Daoy (cell line): ENCODE measurements around the gene LYPD1. TPM values are rescaled to one million over a fixed set of nuclear protein-coding genes. Genes with fewer than 3 reads are reported as not detected.
A peak's percentile ranks its signal among the peaks of the same experiment; 100 is the strongest.
"Not testable (repeated sequence)": the region's sequence is repeated elsewhere in the genome, so short reads cannot be mapped to it uniquely, and the experiment has no call there.

Source experiments
- DNase-seq: peaks from one replicate; pipeline ENCODE4 v3.0.0-alpha.2; 2015; ENCODE audit warnings: low read depth
- total RNA-seq: library from RNA; depleted of rRNA; stranded (reverse); fragments of >200 nt; shearing (Covaris generic); gene quantifications from 2 replicates; pipeline ENCODE4 v1.2.3, GENCODE V29; 2014; rRNA removed

Gene LYPD1, protein sequence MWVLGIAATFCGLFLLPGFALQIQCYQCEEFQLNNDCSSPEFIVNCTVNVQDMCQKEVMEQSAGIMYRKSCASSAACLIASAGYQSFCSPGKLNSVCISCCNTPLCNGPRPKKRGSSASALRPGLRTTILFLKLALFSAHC
- 130 and 153 TPM in 2 replicates for total RNA-seq

DNA sequence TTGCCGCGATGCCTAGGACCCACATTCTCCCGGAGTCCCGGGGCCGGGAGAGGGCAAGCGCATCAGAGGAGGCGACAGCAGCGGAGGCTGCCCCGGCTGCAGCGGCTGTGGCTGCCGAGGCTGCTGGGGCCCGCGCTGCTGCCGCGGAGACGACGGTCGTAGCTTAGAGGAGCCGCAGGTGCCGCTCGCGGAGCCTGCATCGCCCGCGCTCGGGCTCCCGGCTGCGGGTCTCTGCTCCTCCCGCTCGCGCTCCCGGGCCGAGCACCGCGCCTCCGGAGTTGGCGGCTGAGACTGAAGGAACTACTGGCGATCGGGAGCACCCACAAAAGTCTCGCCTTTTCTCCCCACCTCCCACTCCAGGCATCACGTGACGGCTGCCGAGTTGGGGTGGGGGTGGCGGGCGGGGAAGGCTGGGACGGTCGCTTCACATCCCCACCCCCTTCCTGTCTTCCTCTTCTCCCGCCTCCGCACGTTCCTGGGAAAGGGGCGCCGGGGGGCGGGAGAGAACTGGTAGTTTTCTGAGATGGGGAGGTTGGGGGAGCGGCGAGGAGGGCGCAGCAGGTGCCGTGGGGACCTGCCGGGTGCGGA lies at the start of gene LYPD1:
Gene LYPD1 (minus strand): TSS at position 298 of the 588 bp plus-strand sequence. CDS start 273 bp downstream, at position 25.
- peak; percentile 72 for DNase-seq

DNA sequence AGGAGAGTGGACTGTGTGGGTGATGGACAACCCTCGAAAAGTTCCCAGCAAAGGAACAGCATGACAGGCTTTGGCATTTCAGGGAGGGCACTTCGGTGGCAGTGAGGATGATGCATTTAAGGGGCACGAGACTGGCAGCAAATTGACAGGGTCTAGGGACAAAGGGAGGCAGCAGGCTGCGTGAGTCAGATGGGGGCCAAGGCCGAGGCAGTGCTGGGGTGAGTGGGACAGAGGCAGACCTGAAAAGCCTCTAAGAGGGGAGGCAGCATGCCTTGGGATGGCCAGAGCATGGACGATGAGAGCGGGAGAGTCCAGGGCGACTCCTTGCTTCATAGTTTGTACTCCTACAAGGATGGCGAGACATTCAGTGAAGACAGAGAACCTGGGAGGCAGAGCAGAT lies 49.5 kb upstream of the LYPD1 start:
- no peak for DNase-seq

DNA sequence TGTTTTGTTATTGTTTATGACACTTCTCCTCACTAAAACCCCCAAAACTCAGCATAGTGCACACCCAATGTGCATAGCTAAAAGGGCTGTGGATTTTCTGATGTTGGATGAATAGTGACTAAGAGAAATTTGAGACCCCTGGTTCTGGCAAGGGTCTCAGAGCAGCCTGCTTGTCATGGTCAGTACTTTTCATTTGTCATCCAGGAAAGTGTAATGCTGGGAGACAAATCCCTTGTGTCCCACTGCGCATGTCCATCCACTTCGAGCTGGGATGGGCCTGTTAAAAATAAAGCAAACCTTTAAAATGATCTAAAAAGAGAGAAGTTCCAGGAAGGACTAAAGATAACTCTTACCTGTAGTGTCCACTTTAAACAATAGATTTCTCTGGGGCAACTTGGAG lies 46.9 kb upstream of the LYPD1 start:
- DNase-seq: no peak

DNA sequence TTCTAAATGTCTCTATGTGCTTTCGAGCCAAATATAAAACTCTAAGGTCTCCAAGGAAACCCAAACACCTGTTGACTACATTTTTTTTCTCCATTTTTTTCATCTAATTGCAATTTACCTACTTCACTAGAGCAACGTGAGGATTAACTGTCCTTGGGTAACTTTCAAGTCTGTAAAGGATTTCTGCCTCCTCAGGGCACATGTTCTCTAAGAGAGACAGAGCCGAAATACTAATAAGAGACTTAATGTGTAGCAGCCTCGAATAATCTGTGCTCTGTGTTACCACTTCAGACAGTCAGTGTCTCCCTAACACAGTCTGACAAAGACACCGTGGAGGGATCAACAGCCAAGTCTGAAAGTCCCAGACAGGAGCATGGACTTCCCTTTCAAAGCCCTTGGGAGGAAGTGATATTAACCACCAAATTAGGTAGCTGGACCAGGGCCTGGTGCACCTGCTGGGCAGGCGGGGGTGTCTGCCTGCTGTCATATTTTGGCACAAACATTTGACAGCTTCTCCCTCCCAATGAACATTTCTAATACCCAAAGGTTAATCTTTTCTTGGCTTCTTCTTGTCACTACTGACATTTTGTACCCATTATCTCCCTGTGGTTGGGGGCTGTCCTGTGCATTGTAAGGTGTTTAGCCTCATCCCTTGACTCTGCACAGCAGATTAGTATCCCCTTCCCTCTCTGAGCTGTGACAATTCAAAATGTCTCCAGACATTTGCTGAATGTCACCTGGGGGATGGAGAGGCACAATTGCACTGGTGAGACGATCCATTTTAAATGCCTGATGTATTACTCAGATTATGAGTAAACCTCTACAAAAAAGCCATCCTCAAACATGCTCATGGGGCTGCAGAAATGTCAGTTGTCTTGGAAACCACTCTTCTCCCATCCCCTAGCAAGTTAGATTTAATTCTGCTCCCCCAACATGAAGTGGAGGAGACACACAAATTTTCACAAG lies 45.7 kb upstream of the LYPD1 start:
- DNase-seq: no peak

DNA sequence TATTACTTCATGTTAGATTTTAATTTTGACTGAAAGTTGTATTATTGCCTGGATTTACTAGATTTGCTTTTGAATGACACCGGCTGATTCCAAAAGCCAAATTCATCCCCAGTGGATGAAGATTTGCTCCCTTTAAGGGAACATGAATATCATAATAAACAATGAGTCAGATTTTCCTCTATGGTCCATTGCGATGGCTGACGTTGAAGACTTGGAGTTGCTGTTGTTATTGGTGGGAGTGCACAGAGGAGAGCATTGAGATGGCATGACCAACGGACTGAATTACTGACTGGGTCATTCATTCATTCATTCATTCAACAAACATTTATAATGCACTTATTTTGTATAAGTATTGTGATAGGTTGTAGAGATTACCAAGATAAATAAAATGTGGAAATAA lies 33.4 kb upstream of the LYPD1 start:
- peak; percentile 17 for DNase-seq

DNA sequence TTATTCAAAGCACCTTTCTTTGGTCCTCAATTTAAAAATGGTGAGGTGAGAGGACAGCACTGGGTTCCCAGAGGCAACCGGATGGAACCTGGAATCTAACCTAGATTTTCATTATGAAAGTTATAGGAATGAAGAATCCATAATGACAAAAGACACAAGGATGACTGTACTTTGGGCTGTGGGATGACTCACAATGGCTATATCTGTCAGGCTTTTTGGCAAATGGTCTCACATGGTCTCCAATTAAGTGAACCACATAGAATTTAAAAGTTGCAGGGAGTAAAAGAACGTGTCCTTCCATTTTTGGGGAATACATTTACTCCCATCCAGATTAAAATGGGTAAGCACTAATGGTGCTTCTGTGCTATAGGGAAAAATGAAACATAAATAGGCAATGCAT lies 31.8 kb upstream of the LYPD1 start:
- peak; percentile 56 for DNase-seq

DNA sequence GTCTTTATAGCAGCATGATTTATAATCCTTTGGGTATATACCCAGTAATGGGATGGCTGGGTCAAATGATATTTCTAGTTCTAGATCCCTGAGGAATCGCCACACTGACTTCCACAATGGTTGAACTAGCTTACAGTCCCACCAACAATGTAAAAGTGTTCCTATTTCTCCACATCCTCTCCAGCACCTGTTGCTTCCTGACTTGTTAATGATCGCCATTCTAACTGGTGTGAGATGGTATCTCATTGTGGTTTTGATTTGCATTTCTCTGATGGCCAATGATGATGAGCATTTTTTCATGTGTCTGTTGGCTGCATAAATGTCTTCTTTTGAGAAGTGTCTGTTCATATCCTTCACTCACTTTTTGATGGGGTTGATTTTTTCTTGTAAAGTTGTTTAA lies 29.8 kb upstream of the LYPD1 start:
- DNase-seq: not testable (repeated sequence)

DNA sequence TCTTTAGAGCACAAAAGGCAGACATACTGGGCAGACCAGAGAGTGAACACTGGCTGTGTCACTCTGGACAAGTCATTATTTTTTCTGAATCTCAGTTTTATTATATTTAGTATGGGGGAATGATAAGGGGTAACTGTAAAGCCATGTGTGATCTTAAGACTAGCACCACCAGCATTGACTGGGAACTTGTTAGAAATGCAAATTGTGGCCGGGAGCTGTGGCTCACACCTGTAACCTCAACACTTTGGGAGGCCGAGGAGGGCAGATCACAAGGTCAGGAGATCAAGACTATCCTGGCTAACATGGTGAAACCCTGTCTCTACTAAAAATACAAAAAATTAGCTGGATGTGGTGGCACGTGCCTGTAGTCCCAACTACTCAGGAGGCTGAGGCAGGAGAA lies 28.3 kb upstream of the LYPD1 start:
- DNase-seq: not testable (repeated sequence)

DNA sequence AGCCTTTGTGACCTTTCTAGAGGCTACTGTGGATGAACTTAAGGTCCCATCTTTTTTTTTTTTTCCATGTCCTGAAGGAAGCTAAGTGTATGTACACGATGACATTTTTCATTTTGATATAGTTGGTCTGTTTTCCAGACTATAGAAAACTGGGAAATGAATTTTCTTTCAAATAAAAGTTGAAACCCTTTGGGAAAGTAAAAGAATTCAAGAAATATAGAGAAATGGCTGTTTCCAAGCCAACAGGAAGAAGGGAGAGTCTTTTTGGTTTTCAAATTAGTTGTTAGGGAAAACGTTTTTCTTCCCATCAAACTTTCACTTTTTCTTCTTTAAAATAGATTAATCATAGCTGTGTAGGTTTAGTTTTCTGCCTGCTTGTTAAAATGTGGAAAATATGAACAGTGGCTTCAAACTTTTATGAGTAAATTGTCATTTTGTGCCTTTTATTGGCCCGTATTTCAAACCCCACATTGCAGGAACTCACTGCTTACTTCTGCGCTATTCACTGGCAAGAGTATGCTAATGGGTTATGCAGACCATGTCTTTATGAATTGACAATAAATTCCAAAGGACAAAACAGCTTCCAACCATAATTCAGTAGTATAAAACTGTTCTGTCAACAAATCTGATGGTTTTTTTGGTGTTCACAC lies 27.7 kb upstream of the LYPD1 start:
- DNase-seq: no peak

DNA sequence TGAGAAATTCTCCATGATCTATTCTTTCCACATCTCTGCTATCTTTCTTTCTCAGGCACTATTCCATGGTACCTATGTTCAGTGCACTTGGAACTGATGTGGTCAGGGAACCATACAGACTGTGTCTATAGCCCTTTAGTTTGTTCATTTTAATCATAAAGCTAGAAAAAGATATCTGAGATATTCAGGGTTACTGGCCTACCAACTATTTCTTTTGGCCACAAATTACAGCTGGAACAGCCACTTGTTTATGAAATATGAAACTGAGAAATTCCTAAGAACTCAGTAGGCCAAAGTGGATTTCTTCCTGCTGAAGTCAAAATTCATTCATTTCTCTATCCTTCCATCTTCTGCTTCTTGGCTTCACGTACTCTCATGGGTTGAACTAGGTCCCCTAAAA lies 22.8 kb upstream of the LYPD1 start:
- no peak for DNase-seq

DNA sequence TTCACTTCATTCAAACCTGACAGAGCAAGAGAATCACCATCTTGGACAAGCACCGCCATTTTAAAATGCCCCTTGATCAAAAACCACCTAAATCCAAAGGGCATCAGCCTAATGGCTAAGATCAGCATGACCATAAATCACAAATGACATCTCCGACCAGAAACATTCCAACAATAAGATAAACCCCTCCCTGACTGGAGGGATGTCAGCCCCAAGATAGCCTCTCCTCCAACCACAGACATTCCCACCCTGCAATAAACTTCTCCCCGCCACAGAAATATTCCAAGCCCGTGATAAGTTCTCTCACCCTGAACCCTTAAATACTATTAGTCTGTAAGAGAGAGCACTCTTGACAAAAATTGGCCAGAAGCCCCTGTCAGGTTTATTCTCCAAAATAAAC lies 21.6 kb upstream of the LYPD1 start:
- DNase-seq: no peak

DNA sequence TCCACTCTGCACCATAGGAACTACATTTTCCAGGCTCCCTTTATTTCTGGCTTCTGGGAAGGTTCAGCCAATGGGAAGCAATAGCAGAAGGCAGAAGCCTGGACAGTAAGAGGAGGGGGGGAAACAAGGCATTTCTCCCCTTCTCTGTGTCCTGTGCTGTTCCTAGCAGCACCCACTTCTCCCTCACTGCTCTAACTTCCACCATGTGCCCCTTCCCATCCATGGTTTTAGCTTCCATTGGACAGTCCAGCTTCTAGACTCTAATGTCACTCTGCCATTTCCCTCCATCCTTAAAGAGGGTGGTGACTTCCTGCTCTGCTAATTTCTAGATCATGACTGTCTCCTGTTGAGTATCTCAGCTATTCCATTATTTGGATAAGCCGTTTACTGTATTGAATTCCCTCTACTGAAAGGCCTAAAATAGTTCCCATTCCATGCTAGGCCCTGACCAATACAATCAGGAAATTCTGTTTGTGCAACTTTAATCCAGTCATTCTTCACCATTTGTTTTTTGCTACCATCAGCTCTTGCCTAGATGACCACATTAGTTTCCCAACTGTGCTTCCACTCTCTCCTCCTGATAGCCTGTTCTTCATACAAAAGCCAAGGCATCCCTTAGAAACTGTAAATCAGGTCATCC lies 20.8 kb upstream of the LYPD1 start:
- DNase-seq: no peak

DNA sequence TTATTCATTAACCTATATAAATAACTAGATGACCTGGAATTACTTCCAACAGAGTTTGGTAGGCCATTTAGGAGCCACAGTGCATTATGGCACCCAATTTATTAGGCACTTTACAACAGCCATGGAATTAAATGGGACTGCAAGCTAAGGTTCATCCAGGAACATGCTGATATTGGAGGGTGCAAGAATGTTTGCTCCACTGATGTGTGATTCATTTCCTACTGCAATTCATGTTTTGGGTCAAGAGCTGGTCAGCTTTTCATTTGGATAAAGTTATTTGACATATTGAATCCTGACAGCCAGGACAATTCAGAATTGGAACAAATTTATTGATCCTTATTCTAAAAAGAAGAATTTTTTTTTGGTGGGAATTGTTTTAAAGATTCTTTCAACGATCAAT lies 11.8 kb upstream of the LYPD1 start:
- no peak for DNase-seq

DNA sequence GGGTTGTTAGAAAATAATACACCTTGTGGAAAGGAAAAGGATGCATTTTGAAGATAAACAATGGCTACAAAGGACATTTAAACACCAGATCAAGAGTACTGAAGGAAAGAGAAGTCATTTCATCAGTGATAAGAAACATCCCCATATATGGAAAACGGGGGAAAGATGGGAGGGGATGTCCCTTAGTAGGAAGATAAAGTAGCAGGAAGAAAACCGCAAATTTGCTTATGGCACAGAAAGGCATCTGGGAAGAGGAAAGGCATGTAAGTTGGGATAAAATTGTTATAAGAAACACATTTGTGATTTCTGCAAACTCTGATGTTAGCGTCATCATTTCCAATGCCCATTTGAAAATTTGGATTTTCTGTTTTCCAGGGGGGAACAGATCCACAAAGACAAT lies 10.5 kb upstream of the LYPD1 start:
- DNase-seq: no peak

DNA sequence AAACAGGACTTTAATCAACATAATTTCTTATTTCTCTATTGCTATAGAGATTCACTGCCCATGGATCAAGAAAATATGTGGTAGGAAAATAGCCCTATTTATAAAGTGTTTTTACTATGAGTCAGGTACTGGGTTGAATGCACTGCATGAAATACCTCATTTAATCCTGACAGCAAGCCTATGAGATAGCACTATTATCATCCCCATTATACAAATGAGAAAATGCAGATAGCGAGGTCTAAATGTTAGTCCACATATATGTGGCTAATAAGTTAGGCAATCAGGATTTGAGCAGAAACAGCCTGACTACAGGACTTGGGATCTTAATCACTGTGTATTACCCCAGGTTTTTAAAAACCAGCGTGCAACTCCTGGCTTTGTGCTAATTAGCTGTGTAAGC lies 8.5 kb upstream of the LYPD1 start:
- DNase-seq: peak; percentile 13

DNA sequence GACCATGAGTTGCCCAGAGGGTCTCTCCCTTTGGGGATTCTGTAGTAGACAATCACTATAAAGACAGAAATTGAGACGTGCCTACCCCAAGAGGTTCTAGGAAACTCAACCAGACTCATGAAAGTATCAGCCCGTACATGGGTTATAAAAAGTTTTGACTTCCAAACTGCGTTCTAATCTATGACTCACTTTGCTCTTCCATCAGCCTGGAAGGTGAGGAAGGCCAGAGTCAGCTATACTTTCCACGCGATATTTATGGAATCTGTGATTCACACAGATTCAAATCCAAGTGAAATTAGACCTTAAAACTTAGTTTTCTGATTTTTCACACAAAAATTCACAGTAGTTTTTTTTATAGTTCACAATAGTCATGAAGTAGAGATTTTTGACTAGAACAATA lies 7.7 kb upstream of the LYPD1 start:
- peak; percentile 34 for DNase-seq

DNA sequence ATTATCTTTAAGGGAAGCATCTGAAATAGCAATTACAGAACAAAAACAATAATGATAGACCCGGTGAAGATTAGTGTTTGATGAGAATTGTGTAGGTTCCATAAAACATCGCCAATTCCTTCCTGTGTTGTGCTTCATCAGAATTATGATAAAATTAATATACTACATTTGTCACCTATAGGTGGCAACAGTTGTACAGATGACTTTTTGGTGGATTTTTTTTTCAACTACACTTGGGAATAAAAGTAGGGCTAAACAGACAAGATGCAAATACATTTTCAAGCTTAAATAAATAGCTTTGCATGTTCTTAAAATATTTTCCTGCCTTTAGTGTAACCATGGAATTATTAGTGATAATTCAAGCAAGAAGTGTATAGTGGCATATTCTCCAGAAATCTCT lies 7.0 kb upstream of the LYPD1 start:
- no peak for DNase-seq

DNA sequence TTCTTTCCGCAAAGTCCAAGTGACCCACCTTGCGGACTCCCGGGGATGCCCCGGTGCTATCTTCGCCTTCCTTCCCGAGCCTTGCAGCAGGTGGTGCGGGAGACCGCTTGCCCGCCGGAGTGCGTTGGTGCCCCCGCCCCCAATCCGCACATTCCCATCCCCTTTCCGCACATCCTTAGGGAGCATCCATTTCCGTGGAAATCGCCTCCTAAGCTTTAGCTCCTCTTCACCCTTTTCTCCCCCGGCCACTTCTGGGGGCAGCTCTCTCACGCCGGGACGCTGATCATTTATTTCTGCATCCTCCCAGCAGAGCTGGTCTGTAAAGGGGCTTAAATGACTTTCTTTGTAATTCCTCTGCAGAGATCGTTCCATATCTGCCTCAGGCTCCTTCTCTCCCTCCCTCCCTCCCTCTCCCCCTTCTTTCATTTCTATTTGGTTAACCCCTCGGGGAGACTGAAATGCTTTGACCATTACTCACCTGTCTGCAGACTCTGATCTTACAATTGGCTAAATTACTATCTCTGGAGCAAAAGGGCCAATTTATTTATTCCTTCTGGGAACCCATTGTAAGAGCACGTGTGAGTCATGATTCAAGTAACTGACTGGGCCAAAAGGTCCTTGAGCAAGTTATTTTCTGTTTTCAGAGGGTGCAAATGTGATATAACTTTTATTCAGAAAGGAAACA lies 1.3 kb upstream of the LYPD1 start:
- DNase-seq: peak; percentile 86

DNA sequence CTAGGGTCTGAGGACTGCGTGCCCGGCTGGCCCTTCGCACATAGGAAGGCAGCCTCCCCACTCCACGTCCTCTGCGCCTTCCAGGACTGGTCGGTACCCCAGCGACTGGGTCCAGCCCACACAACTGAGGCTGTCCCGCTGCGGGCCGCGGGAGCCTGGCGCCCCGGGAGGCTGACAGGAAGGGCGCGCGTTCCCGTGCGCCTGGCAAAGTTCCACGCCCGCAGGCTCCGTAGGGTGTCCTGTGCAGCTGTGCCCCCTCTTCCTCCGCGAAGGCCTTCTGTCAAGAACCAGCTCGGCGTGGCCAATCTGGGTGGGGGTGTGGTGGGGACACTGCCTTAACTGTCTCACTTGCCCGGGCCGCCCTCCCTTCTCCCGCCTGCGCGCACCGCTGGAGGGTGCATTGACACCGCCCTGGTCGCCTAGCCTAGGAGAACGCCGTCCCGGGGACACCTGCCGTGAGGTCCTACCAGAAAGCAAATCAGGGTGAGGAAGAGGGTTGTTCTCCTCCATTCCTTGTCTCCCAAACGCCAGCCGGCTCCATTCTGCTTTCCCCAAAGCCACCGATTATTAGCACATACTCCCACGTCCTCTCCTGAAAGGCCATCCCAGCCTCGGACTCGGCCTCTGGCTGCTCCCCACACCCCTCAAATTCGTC lies 618 bp upstream of the LYPD1 start:
- peak; percentile 73 for DNase-seq

DNA sequence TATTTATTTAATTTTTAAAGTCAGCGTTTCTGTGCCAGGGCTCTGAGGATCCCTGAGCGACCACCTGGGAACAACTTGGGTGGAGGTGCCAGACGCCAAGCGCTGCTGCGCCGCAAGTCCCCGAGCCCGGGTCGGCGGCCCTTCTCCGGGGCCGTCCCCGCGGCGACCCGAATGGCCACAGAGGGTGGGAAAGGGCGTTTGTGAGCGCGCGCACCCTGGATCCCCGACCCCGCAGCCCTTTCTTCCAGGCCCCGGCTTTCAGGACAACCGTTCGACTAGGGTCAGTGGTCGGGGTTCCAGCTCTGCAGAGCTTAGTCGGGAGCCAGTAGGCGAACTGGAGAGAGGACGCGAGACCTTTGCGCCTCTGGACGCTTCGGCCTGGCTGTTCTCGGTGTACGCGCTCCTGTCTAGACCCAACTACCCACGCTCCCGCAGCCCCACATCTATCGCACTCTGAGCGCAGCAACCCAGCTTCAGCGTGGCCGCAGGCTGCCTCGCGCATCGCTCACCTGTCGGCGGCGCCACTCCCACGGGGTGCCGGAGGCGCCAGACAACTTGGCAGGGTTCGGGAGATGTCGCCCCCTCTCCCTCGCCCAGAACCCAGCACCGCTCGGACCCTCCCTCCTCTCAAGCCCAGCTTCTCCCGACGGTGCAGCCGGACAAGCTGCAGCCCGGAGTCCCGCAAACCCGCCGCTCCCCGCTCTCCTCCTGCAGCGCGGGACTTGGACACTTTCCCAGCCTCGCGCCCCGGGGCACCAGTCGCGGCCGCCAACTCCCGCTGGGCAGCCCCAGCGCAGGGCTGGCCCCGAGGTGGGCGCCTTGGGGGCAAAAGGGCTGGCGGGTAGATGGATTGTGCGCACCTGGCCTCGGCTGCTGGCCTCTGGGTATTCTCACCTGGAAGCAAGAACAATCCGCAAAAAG lies 758 bp downstream of the LYPD1 start:
- DNase-seq: peak; percentile 54
